GM20000 (cell line): ENCODE measurements around the gene DAP.
"Not testable (repeated sequence)": the region's sequence is repeated elsewhere in the genome, so short reads cannot be mapped to it uniquely, and the experiment has no call there.

Source experiments
- DNase-seq: peaks from one replicate; pipeline ENCODE4 v3.0.0; 2012; ENCODE audit warnings: low spot score
- CTCF ChIP-seq: IDR thresholded peaks from 2 replicates; pipeline ENCODE4 v1.5.1; 2012; ENCODE audit warnings: mild to moderate bottlenecking, control low read depth; ENCODE audit errors: extremely low read depth, missing control alignments

DAP gene

GRCh38 chr5:10726913-10727517, 34.0 kb downstream of the DAP start:
- peak; percentile 50 for DNase-seq
- no peak for TF ChIP-seq CTCF

GRCh38 chr5:10726179-10726912, 34.7 kb downstream of the DAP start:
- TF ChIP-seq CTCF = no peak
- DNase-seq = no peak

- no peak for DNase-seq
- TF ChIP-seq CTCF = no peak
Measured at GRCh38 chr5:10725636-10726035, 35.4 kb downstream of the DAP start.

GRCh38 chr5:10724781-10725507, 36.1 kb downstream of the DAP start:
- TF ChIP-seq CTCF = no peak
- no peak for DNase-seq

- DNase-seq = no peak
- TF ChIP-seq CTCF = no peak
Measured at GRCh38 chr5:10723514-10723913, 37.5 kb downstream of the DAP start.

- DNase-seq = not testable (repeated sequence)
Measured at GRCh38 chr5:10720766-10721165, 40.3 kb downstream of the DAP start.

- TF ChIP-seq CTCF = no peak
- DNase-seq = no peak
Measured at GRCh38 chr5:10719965-10720364, 41.1 kb downstream of the DAP start.

GRCh38 chr5:10718617-10719016, 42.4 kb downstream of the DAP start:
- DNase-seq = not testable (repeated sequence)

GRCh38 chr5:10716825-10717224, 44.2 kb downstream of the DAP start:
- DNase-seq = not testable (repeated sequence)
